PFSK-1 (cell line): ENCODE measurements around the gene OTULINL.

Experiments used
- FOXP2 ChIP-seq: optimal IDR thresholded peaks from 2 replicates; pipeline ENCODE3; 2011; ENCODE audit warnings: borderline replicate concordance, control low read depth, inconsistent platforms; ENCODE audit not compliant: insufficient read depth; ENCODE audit errors: extremely low read length, extremely low read depth
- POLR2AphosphoS5 ChIP-seq: IDR thresholded peaks from 2 replicates; pipeline ENCODE4 v1.6.1; 2012; ENCODE audit warnings: low read depth, mild to moderate bottlenecking, control low read depth, low read length, moderate library complexity
- REST ChIP-seq, 2 experiments: IDR thresholded peaks; 2 replicates each; pipeline versions ENCODE4 v1.6.1 to v1.8.0; 2011 to 2012; ENCODE audit warnings: low read depth in 2 of 2, low read length in 2 of 2, control low read depth in 1 of 2, inconsistent platforms in 1 of 2, mild to moderate bottlenecking in 1 of 2, moderate library complexity in 1 of 2; ENCODE audit not compliant: insufficient read depth in 1 of 2
- SIN3A ChIP-seq: IDR thresholded peaks from 2 replicates; pipeline ENCODE4 v1.6.1; 2012; ENCODE audit warnings: mild to moderate bottlenecking, low read length, moderate library complexity, borderline replicate concordance; ENCODE audit not compliant: insufficient read depth
- TAF1 ChIP-seq: IDR thresholded peaks from 2 replicates; pipeline ENCODE4 v1.6.1; 2012; ENCODE audit warnings: low read length, control low read depth, borderline replicate concordance; ENCODE audit not compliant: insufficient read depth

OTULINL gene

GRCh38 chr5:14627270-14627669, 45.7 kb downstream of the OTULINL start:
- TF ChIP-seq POLR2AphosphoS5 (no peak), SIN3A (no peak), TAF1 (no peak), FOXP2 (no peak), REST (IDR thresholded peaks at IDR 0.05; ENCODE audit: insufficient read depth in 1 of 2, low read depth in 2 of 2, low read length in 2 of 2) (no peak)

GRCh38 chr5:14628346-14628745, 46.8 kb downstream of the OTULINL start:
- no peak for TF ChIP-seq TAF1
- TF ChIP-seq SIN3A: no peak
- TF ChIP-seq REST (IDR thresholded peaks at IDR 0.05; ENCODE audit: insufficient read depth in 1 of 2, low read depth in 2 of 2, low read length in 2 of 2): peak; percentile 95 to 99
- TF ChIP-seq FOXP2: no peak
- no peak for TF ChIP-seq POLR2AphosphoS5

GRCh38 chr5:14630671-14631070, 49.1 kb downstream of the OTULINL start:
- TF ChIP-seq REST (IDR thresholded peaks at IDR 0.05; ENCODE audit: insufficient read depth in 1 of 2, low read depth in 2 of 2, low read length in 2 of 2) (no peak), FOXP2 (no peak), SIN3A (no peak), POLR2AphosphoS5 (no peak), TAF1 (no peak)

GRCh38 chr5:14635656-14636055, 54.1 kb downstream of the OTULINL start:
- TF ChIP-seq REST (IDR thresholded peaks at IDR 0.05; ENCODE audit: insufficient read depth in 1 of 2, low read depth in 2 of 2, low read length in 2 of 2) (no peak), SIN3A (no peak), POLR2AphosphoS5 (no peak), TAF1 (no peak), FOXP2 (no peak)

- TF ChIP-seq TAF1 (no peak), REST (IDR thresholded peaks at IDR 0.05; ENCODE audit: insufficient read depth in 1 of 2, low read depth in 2 of 2, low read length in 2 of 2) (no peak), FOXP2 (no peak), SIN3A (no peak), POLR2AphosphoS5 (no peak)
These were observed 59.2 kb downstream of the OTULINL start for GRCh38 chr5:14640765-14641164.
